Mesenchymal stem cell (in vitro differentiated cells and primary cell): ENCODE measurements around the gene KIRREL3.

Experiments
- DNase-seq: peaks from one replicate; pipeline ENCODE4 v3.0.0-alpha.2; 2013
- H2AFZ ChIP-seq: one replicate; pipeline ENCODE4 v1.6.1; 2013; ENCODE audit warnings: low read depth, mild to moderate bottlenecking, control low read depth, inconsistent platforms, low read length, moderate library complexity
- H2AK5ac ChIP-seq: 2 replicates; pipeline ENCODE4 v1.6.1; 2013; ENCODE audit warnings: low read length, moderate library complexity, mild to moderate bottlenecking, inconsistent platforms; ENCODE audit not compliant: severe bottlenecking
- H2BK120ac ChIP-seq: one replicate; pipeline ENCODE4 v1.6.1; 2013; ENCODE audit warnings: low read depth, mild to moderate bottlenecking, inconsistent platforms, low read length, moderate library complexity
- H2BK12ac ChIP-seq, 2 experiments: one replicate each; pipeline ENCODE4 v1.6.1; 2013; ENCODE audit warnings: inconsistent platforms in 2 of 2, low read length in 2 of 2, mild to moderate bottlenecking in 2 of 2, moderate library complexity in 2 of 2, control low read depth in 1 of 2
- H2BK15ac ChIP-seq: one replicate; pipeline ENCODE4 v1.6.1; 2013; ENCODE audit warnings: mild to moderate bottlenecking, low read depth, inconsistent platforms; ENCODE audit not compliant: poor library complexity, severe bottlenecking
- H2BK5ac ChIP-seq: 2 replicates; pipeline ENCODE4 v1.6.1; 2013; ENCODE audit warnings: low read depth, mild to moderate bottlenecking, low read length, control low read depth, inconsistent platforms; ENCODE audit not compliant: poor library complexity, severe bottlenecking
- H3K14ac ChIP-seq, 2 experiments: one replicate each; pipeline ENCODE4 v1.6.1; 2013; ENCODE audit warnings: inconsistent platforms in 2 of 2, low read length in 2 of 2, control low read depth in 1 of 2, mild to moderate bottlenecking in 1 of 2, moderate library complexity in 1 of 2
- H3K18ac ChIP-seq, 2 experiments: one replicate each; pipeline ENCODE4 v1.6.1; 2013; ENCODE audit warnings: inconsistent platforms in 2 of 2, low read length in 2 of 2, control low read depth in 1 of 2, low read depth in 1 of 2, mild to moderate bottlenecking in 1 of 2
- H3K23ac ChIP-seq, 2 experiments: one replicate each; pipeline ENCODE4 v1.6.1; 2013; ENCODE audit warnings: inconsistent platforms in 2 of 2, low read length in 2 of 2, mild to moderate bottlenecking in 2 of 2, moderate library complexity in 2 of 2, control low read depth in 1 of 2
- H3K27ac ChIP-seq: 2 replicates; pipeline ENCODE4 v1.5.1; 2013; ENCODE audit warnings: mild to moderate bottlenecking, moderate library complexity, low read length, control low read depth, inconsistent platforms; ENCODE audit not compliant: poor library complexity, severe bottlenecking
- H3K27me3 ChIP-seq, 2 experiments: 2 replicates each; pipeline versions ENCODE4 v1.6.1 to v1.7.0; 2013; ENCODE audit warnings: low read length in 2 of 2, mild to moderate bottlenecking in 2 of 2, moderate library complexity in 2 of 2, control low read depth in 1 of 2, inconsistent platforms in 1 of 2; ENCODE audit not compliant: control insufficient read depth in 1 of 2, insufficient read depth in 1 of 2
- H3K36me3 ChIP-seq, 2 experiments: 2 replicates each; pipeline versions ENCODE4 v1.6.1 to v1.7.0; 2013; ENCODE audit warnings: low read length in 2 of 2, control low read depth in 1 of 2, inconsistent platforms in 1 of 2, low read depth in 1 of 2, mild to moderate bottlenecking in 1 of 2; ENCODE audit not compliant: insufficient read depth in 2 of 2, control insufficient read depth in 1 of 2
- H3K4ac ChIP-seq, 2 experiments: one replicate each; pipeline ENCODE4 v1.6.1; 2013; ENCODE audit warnings: inconsistent platforms in 2 of 2, low read length in 2 of 2, mild to moderate bottlenecking in 2 of 2, moderate library complexity in 2 of 2, control low read depth in 1 of 2, low read depth in 1 of 2
- H3K4me1 ChIP-seq: 2 replicates; pipeline ENCODE4 v1.6.1; 2013; ENCODE audit warnings: low read depth, low read length, control low read depth; ENCODE audit not compliant: control insufficient read depth, insufficient read depth
- H3K4me2 ChIP-seq: 2 replicates; pipeline ENCODE4 v1.6.1; 2013; ENCODE audit warnings: low read length, mild to moderate bottlenecking, inconsistent platforms; ENCODE audit not compliant: poor library complexity, severe bottlenecking
- H3K4me3 ChIP-seq, 2 experiments: 2 replicates each; pipeline versions ENCODE4 v1.5.1 to v1.7.0; 2013; ENCODE audit warnings: low read length in 2 of 2, mild to moderate bottlenecking in 2 of 2, control low read depth in 1 of 2, low read depth in 1 of 2; ENCODE audit not compliant: insufficient read depth in 1 of 2
- H3K79me1 ChIP-seq: replicated peaks from 2 replicates; pipeline ENCODE4 v1.6.1; 2013; ENCODE audit warnings: mild to moderate bottlenecking, control low read depth, low read length, inconsistent platforms; ENCODE audit not compliant: poor library complexity, severe bottlenecking
- H3K9ac ChIP-seq: 2 replicates; pipeline ENCODE4 v1.7.0; 2013; ENCODE audit warnings: mild to moderate bottlenecking, low read length, moderate library complexity
- H3K9me3 ChIP-seq: 2 replicates; pipeline ENCODE4 v1.7.0; 2013; ENCODE audit warnings: mild to moderate bottlenecking, low read length; ENCODE audit not compliant: control insufficient read depth
- H4K8ac ChIP-seq: one replicate; pipeline ENCODE4 v1.6.1; 2013; ENCODE audit warnings: inconsistent platforms, mild to moderate bottlenecking, low read length, moderate library complexity
- H4K91ac ChIP-seq: one replicate; pipeline ENCODE4 v1.6.1; 2013; ENCODE audit warnings: mild to moderate bottlenecking, low read length, inconsistent platforms
- WGBS: methylation state at CpG from one replicate; pipeline ENCODE4 v1.1.7; 2013; ENCODE audit warnings: mixed read lengths; 5-methylcytosine and 5-hydroxymethylcytosine counted together

The KIRREL3 gene

DNA sequence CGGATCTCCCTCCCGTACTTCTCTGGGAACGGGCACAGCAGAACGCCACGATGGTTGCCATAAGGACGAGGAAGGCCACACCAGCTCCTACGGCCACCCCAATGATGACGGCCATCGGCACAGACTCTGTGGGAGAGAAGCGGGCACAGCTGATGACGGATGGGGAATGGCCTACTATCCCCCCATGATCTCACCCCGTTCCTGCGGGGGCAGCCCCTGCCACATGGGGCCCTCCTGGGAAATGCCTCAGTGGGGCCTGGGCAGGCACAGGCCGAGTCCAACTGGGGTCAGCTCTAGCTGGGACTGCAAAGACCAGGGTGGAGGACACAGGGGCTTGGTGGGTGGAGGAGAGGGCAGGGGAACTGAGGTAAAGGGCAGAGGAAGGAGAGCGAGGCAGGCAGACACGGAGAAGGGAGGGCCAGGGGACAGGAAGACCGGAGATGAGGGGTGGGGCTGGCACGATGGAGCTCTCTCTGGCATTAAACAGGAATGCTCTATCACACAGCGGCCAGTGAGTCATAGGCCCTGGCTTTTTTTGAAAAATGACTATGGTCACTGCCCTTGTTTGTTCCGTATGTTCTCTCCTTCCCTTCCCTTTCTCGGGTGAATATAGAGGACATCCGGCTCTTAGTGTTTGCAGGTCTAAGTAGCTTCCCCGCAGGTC, 569.0 kb downstream of the KIRREL3 start:
- no peaks in the 10 kb centered on the region for H3K27me3 ChIP-seq
- H3K4ac ChIP-seq: peak overlapping the region; percentile 7 to 52
- H3K36me3 ChIP-seq: peaks cover 0 to 5% of the 10 kb centered on the region in 2 experiments
- H2AFZ ChIP-seq: peak overlapping the region; percentile 32
- no peaks in the 10 kb centered on the region for H3K79me1 ChIP-seq
- peak overlapping the region; percentile 70 to 85 for H2BK12ac ChIP-seq
- peak; percentile 72 for DNase-seq
- H4K8ac ChIP-seq: peak overlapping the region; percentile 91
- H3K4me3 ChIP-seq: peak overlapping the region in 1 of 2 experiments; percentile 36
- no peak overlapping the region for H3K23ac ChIP-seq
- peaks cover 34% of the 10 kb centered on the region for H3K4me1 ChIP-seq
- no peak overlapping the region for H2BK5ac ChIP-seq
- peak overlapping the region; percentile 30 for H2BK15ac ChIP-seq
- no peak overlapping the region for H3K27ac ChIP-seq
- no peak overlapping the region for H3K4me2 ChIP-seq
- peak overlapping the region in 1 of 2 experiments; percentile 86 for H3K14ac ChIP-seq
- peak overlapping the region; percentile 72 to 96 for H3K18ac ChIP-seq
- peak overlapping the region; percentile 80 for H3K9ac ChIP-seq
- H2AK5ac ChIP-seq: peak overlapping the region; percentile 43
- 69% methylated on average over 23 of the region's 23 CpGs for WGBS
- peak overlapping the region; percentile 78 for H2BK120ac ChIP-seq
- H4K91ac ChIP-seq: peak overlapping the region; percentile 96
- no peaks in the 10 kb centered on the region for H3K9me3 ChIP-seq

DNA sequence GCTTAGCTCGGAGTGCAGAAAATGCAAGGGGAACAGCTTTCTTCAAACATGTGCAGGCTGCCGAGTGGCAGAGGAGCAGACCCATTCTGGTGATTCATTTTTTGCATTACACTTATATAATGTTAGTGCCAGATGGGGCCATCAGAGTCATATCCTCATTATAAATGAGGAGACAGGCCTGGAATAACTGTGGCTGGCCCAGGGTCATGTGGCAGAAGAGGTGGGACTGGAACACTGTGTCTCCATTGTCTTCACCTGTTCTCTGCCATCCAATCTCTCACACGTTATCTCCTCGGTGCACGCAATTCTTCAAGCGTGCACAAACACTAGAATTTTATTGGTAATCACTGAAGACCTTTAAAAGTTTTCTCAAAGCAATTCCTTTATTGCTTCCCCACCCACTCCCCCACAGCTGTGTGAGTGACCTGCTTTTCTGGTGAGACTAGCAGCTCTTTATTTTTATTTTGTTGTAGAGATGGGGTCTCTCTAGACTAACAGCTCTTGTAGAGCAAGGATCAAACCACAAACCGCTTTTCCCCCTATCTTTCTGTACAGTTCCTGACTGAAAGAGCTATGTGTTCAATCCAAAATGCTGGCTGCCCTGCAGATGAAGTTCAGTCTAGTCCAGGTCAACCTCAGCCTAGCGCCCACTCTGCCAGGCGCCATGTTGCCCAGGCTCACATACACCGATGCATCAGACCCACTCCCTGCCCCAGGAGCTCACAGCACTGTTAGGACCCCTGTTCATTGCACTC, 569.8 kb downstream of the KIRREL3 start:
- Histone ChIP-seq H2BK12ac (peak overlapping the region; percentile 14 to 85), H4K91ac (peak overlapping the region; percentile 96), H3K4me1 (peaks cover 34% of the 10 kb centered on the region), H2AK5ac (peak overlapping the region; percentile 0), H3K4ac (peak overlapping the region in 1 of 2 experiments; percentile 65), H2BK15ac (no peak overlapping the region), H2BK120ac (no peak overlapping the region), H3K27ac (no peak overlapping the region), H3K79me1 (no peaks in the 10 kb centered on the region), H3K9me3 (no peaks in the 10 kb centered on the region), H2BK5ac (no peak overlapping the region), H3K9ac (peak overlapping the region; percentile 80), H3K4me3 (no peak overlapping the region), H3K36me3 (no peaks in the 10 kb centered on the region), H3K23ac (no peak overlapping the region), H3K27me3 (no peaks in the 10 kb centered on the region), H2AFZ (no peak overlapping the region), H4K8ac (no peak overlapping the region), H3K14ac (peak overlapping the region in 1 of 2 experiments; percentile 68), H3K4me2 (no peak overlapping the region), H3K18ac (peak overlapping the region; percentile 2 to 96)
- DNase-seq: no peak
- WGBS: 91% methylated on average over 10 of the region's 10 CpGs

GRCh38 chr11:126426820-126427749, 573.5 kb downstream of the KIRREL3 start:
- Histone ChIP-seq H3K4me3 (no peak overlapping the region), H2AK5ac (peak overlapping the region; percentile 30), H3K4ac (no peak overlapping the region), H3K36me3 (peaks cover 0 to 15% of the 10 kb centered on the region in 2 experiments), H3K4me1 (peaks cover 20% of the 10 kb centered on the region), H3K27ac (no peak overlapping the region), H3K79me1 (no peaks in the 10 kb centered on the region), H2AFZ (no peak overlapping the region), H3K9me3 (no peaks in the 10 kb centered on the region), H2BK15ac (no peak overlapping the region), H2BK5ac (no peak overlapping the region), H2BK120ac (no peak overlapping the region), H4K8ac (no peak overlapping the region), H3K4me2 (no peak overlapping the region), H4K91ac (no peak overlapping the region), H3K14ac (no peak overlapping the region), H3K9ac (no peak overlapping the region), H3K27me3 (no peaks in the 10 kb centered on the region), H3K18ac (no peak overlapping the region), H3K23ac (no peak overlapping the region), H2BK12ac (no peak overlapping the region)
- 75% methylated on average over 11 of the region's 14 CpGs for WGBS
- DNase-seq: no peak
